ENCODE measurements around the gene AUNIP.

AUNIP gene

DNA sequence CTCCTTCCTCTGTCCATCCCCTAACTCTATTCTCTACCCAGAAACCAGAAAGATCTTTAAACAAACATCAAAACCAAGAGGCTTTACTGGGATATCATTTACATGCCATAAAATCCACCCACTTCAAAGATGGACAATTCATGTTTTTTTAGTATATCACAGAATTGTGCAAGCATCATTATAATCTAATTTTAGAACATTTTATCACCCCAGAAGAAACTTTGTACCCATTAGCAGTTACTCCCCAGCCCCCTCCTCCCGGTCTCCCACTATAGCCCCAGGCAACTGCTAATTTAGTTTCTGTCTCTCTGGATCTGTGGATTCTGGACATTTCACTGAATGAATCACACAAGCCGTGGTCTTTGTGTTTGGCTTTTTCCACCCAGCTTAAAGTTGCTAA is 64.0 kb downstream of the AUNIP start:
- no peak for DNase-seq (ENCODE audit: low spot score)

DNA sequence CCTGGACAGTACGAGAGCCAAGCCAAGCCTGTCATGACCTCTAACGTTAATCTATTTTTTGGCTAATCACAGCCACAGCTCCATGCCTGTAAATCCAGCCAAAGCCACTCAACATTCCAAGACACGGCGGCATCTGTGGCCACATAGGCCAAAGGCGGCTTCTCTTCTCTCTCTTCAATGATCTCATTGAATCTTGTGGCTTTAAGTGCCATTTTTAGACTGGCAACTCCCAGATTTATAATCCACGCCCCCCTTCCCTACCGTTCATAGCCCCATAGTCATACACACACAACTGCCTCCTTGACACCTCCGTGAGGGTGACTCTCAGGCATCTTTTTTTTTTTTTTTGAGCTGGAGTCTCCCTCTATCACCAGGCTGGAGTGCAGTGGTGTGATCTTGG is 64.9 kb downstream of the AUNIP start:
- DNase-seq (ENCODE audit: low spot score), result no peak

DNA sequence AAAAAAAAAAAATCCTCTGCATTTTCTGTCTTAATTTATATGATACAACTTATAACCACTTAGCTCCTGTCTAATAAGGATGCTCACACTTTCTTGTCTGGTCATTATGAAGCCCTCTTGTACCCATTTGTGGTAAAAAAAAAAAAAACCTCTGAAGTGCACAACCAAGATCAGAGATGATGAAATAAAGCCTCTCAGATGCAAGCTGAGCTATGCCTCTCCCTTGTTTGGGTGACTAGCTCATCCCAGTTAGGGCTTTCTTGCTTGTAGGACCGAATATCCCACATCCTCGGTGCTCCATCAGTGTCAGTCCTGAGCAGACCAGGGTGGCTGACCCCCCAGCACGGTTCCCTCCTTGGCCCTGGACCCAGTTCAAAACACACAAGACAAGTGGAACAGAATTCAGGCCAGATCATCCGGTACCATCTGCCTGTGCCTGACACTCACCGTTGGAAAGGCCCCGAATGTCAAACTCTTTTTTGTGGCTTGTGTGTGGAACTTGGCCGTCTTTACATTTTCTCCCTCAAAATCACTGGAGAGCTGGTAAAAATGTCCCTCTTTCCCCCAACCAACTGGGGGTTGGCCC is 65.6 kb downstream of the AUNIP start:
- no peak for DNase-seq (ENCODE audit: low spot score)

DNA sequence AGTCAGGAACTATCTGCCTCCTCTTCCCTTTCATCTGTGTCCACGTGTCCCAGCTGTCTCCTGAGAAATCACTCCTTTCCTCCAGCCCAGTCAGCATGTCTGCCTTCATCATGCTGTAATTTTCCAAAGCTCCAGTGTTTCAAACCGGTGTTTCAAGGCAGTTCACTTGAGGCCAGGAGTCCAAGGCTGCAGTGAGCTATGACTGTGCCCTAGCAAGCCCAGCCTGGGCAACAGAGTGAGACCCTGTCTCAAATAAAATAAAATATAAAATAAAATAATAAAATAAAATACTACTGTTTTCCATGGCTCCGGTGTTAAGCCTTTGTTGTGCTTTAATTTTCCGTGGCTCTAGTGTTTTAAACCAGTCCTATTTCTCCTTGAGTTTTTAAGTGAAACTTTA is 67.1 kb downstream of the AUNIP start:
- no peak for DNase-seq (ENCODE audit: low spot score)

DNA sequence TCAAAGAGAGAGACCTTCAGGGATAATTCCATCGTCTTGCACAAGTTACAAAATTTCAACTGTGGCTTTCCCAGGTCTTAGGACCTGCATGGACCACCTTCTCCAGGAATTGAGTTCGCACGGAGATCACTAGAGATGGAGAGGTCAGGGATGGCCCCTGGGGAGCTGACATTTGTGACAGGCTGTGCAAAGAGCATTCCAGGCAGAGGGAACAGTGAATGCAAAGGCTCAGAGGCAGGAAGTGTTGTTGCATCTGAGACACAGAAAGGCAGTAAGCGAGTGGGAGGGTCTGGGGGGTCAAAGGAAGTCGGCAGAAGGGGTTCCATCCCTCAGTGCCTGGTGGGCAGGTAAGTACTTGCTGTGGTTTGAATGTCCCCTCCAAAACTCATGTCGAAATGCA is 68.8 kb downstream of the AUNIP start:
- DNase-seq (ENCODE audit: low spot score), result no peak

DNA sequence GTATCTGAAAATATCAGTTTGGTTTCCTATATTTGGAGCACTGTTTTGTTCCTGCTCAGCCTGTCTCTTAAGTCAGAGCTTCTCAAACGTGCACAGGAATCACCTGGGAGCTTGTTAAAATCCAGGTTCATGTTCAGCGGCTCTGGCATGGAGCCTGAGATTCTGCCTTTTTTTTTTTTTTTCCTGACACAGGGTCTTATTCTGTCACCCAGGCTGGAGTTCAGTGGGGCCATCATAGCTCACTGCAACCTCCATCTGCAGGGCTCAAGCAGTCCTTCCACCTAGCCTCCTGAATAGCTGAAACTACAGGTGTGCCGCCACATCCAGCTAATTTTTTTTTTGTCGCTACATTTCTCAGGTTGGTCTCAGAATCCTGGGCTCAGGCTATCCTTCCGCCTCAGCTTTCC is 71.5 kb downstream of the AUNIP start:
- DNase-seq (ENCODE audit: low spot score), result no peak

DNA sequence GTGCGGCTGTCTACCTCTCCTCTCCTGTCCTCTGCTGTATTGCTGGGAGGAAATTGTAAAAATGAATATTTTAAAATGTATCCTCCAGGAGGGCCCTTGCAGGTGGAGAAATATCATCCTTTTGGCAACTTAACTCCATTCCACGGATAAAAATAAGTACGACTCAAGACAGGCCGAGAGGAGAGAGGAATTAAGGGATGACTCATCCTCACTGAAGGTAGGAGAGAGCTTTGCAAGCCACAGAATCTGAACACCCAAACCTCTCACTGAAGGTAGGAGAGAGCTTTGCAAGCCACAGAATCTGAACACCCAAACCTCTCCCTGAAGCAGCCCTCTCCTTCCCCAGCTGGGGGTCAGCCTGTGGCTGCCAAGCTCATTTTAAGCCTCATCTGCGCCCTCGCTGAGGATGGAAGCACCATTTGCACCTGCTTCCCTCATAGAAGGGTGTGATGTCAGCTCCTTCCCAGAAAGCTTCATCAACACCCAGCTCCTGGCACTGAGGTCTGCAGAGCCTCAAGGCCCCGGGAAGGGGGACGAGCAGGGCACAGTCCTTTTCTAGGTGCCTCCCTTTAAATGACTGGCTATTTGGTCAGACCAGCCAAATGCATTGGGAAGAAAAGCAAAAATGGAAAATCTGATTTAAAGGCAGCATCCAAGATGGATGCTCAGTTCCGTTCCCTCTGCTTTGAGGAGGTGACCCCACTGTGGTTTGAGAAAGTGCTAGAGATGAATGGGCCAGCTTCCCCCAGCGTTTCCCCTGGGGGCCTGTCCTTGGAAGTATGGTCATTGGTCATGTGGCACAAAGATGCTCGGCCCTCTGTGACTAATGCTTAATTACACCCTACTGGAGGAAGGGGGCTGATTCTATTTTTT is 72.1 kb downstream of the AUNIP start:
- DNase-seq (ENCODE audit: low spot score), result no peak

DNA sequence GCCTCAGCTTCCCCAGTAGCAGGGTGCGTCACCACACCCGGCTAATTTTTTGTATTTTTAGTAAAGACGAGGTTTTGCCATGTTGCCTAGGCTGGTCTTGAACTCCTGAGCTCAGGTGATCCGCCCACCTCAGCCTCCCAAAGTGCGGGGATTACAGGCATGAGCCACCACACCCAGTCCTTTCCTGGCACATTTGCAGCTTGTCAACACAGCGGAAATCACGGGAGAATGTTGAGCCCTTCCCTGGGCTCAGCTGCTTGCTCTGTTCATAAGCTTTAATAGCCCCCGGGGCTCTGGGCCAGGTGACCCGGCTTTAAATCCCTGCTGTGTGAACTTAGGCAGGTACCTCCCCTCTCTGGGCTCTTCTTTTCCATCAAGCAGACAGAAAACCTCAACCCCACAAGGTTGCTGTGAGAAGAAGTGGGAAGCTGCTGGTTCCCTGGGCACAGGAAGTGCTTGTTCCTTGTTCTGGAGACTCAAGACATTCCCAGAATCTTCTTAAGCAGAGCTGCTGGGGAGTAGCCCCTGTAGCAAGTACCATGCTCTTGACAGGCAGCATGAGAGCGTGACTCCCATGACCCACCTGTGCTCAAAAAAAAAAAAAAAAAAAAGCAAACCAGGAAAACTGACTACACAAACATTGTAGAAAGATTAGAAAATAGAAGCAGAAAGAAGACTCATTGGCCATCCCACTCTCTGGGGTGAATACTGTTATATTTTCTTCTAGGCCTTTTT is 73.8 kb downstream of the AUNIP start:
- no peak for DNase-seq (ENCODE audit: low spot score)

DNA sequence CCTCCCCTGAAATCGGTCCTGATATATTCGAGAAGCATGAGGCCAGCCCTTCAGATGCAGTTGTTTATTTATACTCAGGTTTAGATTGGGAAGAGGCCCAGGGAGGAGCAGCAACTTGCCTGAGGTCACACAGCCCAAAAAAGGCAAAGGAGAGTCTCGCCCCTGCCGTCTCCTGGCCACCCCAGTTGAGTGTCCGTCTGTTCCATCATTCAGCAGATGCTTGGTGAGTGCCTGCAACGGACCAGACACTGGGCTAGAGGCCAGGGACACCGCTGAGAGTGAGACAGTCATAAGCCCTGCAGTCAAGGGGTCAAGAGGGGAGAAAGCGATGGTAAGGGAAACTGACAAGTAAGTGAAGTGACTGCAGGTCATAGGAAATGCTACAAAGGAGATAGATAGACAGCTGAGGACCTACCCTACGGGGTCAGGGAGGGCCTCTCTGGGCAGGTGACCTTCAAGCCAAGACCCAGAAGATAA is 74.6 kb downstream of the AUNIP start:
- no peak for DNase-seq (ENCODE audit: low spot score)

Small RNA genes within 50 kb of the gene (small RNA-seq; reads per million reads assigned to genes)
- gene AL033528.1 (0 reads per million in 2 experiments), gene RF00019 (0 reads per million in 2 experiments), gene SNRPFP2 (0 reads per million in 2 experiments)
